ENCODE measurements around the gene CSMD2.

Gene CSMD2

GRCh38 chr1:33852711-33853110 is 312.3 kb downstream of the CSMD2 start:
- DNase-seq (ENCODE audit: low spot score) = no peak

- no peak for DNase-seq (ENCODE audit: low spot score)
Measured at GRCh38 chr1:33850481-33850880, 314.5 kb downstream of the CSMD2 start.

- no peak for DNase-seq (ENCODE audit: low spot score)
Measured at GRCh38 chr1:33849211-33849610, 315.8 kb downstream of the CSMD2 start.

- DNase-seq (ENCODE audit: low spot score) = no peak
Measured at GRCh38 chr1:33848205-33848937, 316.7 kb downstream of the CSMD2 start.

- no peak for DNase-seq (ENCODE audit: low spot score)
Measured at GRCh38 chr1:33846861-33847260, 318.2 kb downstream of the CSMD2 start.

- DNase-seq (ENCODE audit: low spot score) = no peak
Measured at GRCh38 chr1:33844166-33844565, 320.9 kb downstream of the CSMD2 start.

- DNase-seq (ENCODE audit: low spot score) = no peak
Measured at GRCh38 chr1:33842348-33842747, 322.7 kb downstream of the CSMD2 start.

GRCh38 chr1:33841494-33841893 is 323.5 kb downstream of the CSMD2 start:
- no peak for DNase-seq (ENCODE audit: low spot score)

- DNase-seq (ENCODE audit: low spot score) = no peak
Measured at GRCh38 chr1:33837635-33838034, 327.4 kb downstream of the CSMD2 start.

- DNase-seq (ENCODE audit: low spot score) = no peak
Measured at GRCh38 chr1:33836911-33837310, 328.1 kb downstream of the CSMD2 start.

GRCh38 chr1:33828654-33829053 is 336.4 kb downstream of the CSMD2 start:
- no peak for DNase-seq (ENCODE audit: low spot score)

- no peak for DNase-seq (ENCODE audit: low spot score)
Measured at GRCh38 chr1:33828059-33828458, 337.0 kb downstream of the CSMD2 start.

- DNase-seq (ENCODE audit: low spot score) = no peak
Measured at GRCh38 chr1:33826711-33827110, 338.3 kb downstream of the CSMD2 start.

GRCh38 chr1:33826311-33826710 is 338.7 kb downstream of the CSMD2 start:
- no peak for DNase-seq (ENCODE audit: low spot score)

GRCh38 chr1:33825506-33825905 is 339.5 kb downstream of the CSMD2 start:
- no peak for DNase-seq (ENCODE audit: low spot score)

- no peak for DNase-seq (ENCODE audit: low spot score)
Measured at GRCh38 chr1:33824971-33825370, 340.1 kb downstream of the CSMD2 start.

- DNase-seq (ENCODE audit: low spot score) = no peak
Measured at GRCh38 chr1:33824321-33824720, 340.7 kb downstream of the CSMD2 start.

- DNase-seq (ENCODE audit: low spot score) = no peak
Measured at GRCh38 chr1:33823830-33824229, 341.2 kb downstream of the CSMD2 start.

GRCh38 chr1:33823401-33823800 is 341.6 kb downstream of the CSMD2 start:
- DNase-seq (ENCODE audit: low spot score) = no peak

- DNase-seq (ENCODE audit: low spot score) = no peak
Measured at GRCh38 chr1:33822396-33822795, 342.6 kb downstream of the CSMD2 start.

GRCh38 chr1:33821291-33821690 is 343.7 kb downstream of the CSMD2 start:
- DNase-seq (ENCODE audit: low spot score) = no peak

GRCh38 chr1:33820804-33821203 is 344.2 kb downstream of the CSMD2 start:
- no peak for DNase-seq (ENCODE audit: low spot score)

- DNase-seq (ENCODE audit: low spot score) = no peak
Measured at GRCh38 chr1:33819913-33820311, 345.1 kb downstream of the CSMD2 start.

- DNase-seq (ENCODE audit: low spot score) = no peak
Measured at GRCh38 chr1:33819290-33819912, 345.6 kb downstream of the CSMD2 start.
